HL-60/S4 treated with phorbol 12-myristate 13-acetate at 8.2 ng/mL for 4 days and 3 days (cell line): ENCODE measurements around the gene TMEM60.
"Not testable (repeated sequence)": the region's sequence is repeated elsewhere in the genome, so short reads cannot be mapped to it uniquely, and the experiment has no call there.

Experiments used
- in situ Hi-C: fragments of 300-500 bp; cut with MboI; formaldehyde crosslinking; loops from 2 replicates; pipeline ENCODE4 v1.15.0; 2022; ENCODE audit warnings: low sequenced_read_pairs

The TMEM60 gene, protein sequence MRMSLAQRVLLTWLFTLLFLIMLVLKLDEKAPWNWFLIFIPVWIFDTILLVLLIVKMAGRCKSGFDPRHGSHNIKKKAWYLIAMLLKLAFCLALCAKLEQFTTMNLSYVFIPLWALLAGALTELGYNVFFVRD

DNA sequence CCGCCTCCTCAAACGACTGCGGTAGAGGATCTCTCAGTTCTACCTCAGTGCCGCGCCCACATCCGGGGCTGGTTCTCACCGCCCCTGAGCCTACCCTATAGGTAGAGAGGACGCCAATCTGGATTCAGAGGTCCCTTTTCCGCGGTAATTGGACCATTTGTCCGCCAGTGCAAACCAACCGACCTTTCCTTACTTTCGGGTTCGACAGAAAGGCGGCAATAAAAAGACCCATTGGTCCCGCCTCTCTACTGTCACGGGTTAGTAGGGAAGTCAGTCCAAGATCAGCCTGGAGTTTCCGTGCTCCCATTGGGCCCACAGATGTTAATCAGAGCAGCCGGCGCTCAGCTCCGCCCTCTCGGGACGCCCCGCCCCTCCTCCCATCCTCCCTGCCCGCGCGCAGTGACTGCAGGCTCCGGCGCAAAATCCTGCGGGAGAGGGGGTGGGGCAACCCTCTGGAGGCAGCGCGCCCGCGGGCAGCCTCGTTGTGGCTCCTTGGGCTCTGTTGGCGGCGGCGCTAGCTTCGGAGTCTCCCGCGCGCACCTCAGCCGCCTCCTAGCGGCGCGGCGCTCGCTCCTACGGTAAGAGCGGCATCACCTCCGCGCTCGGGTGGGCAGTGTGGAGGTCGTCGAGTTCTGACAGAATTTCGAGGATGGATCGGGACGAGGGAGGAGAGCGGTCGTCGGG, at the start of gene TMEM60, which contains the start of gene PHTF2:
TMEM60 (minus strand) TSS at position 41 of the 684 bp plus-strand sequence. CDS start 4,061 bp downstream, outside the sequence.
PHTF2 (plus strand) TSS at position 380 of the 684 bp plus-strand sequence.
- in situ Hi-C loops: no loop called here

DNA sequence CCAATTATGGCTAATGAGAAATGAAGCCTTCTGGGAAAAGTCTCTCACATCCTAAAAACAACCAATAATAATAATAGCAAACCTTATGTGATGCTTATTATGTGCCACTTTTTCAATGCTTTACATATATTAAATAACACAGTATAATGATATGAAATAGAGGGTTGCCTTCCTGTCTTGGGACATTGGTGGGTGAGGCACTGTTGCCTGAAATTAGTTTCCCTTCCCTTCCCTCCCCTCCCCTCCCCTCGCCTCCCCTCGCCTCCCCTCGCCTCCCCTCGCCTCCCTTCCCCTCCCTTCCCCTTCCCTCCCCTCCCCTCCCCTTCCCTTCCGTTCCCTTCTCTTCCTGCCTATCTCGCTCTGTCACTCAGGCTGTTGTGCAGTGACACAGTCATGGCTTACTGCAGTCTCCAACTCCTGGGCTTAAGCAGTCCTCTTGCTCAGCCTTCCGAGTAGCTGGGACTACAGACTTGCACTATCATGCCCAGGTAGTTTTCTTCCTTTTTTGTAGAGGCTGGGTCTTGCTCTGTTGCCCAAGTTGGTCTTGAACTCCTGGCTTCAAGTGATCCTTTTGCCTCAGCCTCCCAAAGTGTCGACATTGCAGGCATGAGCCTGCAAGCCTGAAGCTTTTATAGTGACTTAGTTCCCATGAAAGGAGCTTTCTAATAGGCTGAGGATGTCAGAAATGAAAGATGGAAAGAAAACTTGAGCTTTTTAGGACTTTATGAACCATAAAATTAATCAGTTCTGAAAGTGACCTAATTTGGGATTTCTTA, 48.3 kb upstream of the TMEM60 start:
- in situ Hi-C loops: no loop called here

DNA sequence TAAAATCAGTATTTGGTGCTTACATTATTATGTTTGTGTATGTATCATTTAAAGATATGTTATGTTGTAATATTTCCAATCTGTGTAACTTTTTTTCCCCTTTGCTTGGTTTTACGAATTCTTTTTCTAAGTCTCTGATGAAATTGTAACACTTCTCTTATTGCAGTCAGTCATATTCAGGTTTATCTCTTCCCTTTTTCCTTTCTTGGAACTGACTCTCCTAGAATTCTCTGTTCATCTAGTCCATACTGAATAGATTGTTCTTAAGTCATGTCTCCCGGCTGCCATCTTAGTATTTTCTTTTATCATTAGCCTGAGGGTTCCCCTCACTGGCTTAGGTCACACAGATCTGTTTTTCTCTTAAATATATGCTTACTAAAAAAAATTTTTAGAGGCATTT, 45.0 kb upstream of the TMEM60 start:
- in situ Hi-C loops: no loop called here

DNA sequence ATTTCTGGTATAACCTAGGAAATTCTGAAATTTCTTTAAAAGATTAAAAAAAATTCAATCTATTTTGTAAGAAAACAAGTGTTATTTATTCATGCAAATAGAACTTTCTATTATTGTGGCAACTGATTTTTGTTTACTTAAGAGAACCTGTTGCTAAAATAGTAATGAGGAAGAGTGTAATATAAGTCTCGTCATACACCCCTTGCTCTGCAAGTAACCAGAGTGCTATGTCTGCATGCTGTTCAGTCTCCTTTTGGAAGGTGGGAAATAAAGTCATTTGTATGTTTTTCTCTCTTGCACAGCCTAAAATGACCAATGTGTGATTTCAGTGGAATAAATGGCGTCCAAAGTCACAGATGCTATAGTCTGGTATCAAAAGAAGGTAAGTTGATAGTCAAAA, 41.7 kb upstream of the TMEM60 start:
- in situ Hi-C loops: no loop called here

DNA sequence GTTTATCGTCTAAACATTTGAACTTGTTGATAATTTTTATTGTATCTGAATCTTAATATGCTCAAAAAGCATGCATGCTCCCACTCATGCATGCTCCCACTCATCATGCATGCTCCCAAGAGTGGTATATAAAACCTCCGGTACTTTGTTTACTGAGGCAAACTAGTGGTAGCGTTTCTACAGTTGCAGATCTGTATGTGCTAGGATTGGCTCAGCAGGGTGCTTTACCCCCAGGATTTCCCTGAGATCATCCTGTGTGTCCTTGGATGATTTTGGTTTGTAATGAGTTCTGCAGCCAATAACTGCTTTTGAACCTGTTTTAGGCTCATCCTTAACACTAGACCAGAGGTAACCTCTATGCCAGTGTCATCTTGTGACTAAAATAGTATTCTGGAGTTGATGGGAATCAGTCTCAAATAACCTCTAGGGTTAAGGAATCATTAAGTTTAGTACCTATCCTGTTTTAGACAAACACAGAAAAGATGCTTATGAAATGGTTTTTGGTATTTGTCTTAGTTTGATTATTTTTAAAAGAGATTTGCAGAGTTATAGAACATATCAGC, 40.8 kb upstream of the TMEM60 start:
- in situ Hi-C loops: no loop called here

DNA sequence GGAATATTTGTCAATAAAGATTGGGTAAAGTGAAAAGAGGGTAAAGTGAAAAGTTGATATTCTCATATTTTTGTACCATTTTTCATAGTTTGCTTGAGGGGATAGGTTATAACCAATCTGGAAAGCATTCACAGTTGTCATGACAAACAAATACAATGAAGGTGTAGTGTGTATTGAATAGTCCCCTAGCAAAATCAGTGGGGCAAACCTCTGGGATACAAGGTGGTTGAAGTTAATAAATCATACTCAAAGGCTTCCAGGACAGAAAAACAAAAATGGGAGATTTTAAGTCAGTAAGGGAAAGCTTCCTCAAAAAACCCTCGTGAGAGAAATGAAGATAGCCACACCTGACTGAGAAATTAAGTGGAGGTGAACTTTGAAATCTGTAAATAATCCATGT, 39.7 kb upstream of the TMEM60 start:
- in situ Hi-C loops: no loop called here

DNA sequence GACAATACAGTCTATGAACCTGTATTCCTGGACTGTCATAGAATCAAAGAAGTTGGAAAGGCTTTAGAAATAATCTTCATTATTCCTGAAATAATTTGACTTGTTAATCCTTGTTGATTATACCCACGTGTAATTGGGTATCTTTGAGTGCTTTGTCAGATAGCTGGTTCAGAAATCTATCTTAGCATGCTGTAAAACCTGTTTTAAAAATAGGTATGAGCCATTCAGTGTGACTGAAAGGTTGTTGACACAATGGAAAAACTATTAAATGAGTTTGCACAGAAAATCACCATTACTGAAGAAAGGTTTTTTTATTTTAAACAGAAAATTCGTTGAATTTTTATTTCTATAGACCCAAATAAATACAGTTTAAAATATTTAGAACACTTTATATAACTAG, 39.0 kb upstream of the TMEM60 start:
- in situ Hi-C loops: no loop called here

DNA sequence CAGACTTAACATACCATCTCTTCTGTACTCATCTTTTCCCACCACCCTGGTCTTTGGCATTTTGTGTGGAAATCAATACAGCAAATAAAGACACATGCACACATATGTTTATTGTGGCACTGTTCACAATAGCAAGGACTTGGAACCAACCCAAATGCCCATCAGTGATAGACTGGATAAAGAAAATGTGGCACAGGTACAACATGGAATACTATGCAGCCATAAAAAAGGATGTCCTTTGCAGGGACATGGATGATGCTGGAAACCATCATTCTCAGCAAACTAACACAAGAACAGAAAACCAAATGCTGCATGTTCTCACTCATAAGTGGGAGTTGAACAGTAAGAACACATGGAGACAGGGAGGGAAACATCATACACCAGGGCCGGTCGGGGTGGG, 38.2 kb upstream of the TMEM60 start:
- in situ Hi-C loops: not testable (repeated sequence)

DNA sequence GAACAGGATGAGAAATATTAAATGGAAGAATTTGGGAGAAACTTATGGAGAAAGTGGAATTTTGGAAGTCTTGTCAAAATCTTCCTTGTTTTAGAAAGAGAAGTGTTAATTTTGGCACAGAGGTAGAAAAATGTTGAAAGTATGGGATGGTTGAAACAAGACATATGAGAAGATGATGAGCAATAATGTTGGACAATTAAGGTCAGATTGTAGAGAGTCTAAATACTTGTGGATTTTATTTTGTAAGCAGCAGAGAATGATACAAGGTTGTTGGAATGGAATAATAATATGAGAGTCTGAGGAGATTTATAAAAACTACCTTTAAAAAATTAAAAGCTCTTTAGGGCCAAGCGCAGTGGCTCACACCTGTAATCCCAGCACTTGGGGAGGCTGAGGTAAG, 34.9 kb upstream of the TMEM60 start:
- in situ Hi-C loops: no loop called here

DNA sequence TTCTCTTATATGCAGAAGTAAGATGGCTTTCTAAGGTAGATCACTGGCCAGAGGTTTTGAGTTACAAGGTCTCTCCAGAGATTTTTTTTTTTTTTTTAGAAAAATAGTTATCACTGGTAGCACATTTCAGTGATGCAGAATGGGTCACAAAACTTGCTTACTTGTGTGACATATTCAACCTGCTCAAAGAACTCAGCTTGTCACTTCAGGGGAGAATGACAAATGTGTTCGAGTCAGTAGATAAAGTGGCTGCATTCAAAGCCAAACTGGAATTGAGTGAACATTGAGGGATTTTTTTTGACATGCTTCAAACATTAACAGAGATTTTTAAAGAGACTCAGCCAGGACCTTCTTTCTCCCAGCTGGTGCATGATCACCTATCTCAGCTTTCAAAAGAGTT, 33.7 kb upstream of the TMEM60 start:
- in situ Hi-C loops: no loop called here

DNA sequence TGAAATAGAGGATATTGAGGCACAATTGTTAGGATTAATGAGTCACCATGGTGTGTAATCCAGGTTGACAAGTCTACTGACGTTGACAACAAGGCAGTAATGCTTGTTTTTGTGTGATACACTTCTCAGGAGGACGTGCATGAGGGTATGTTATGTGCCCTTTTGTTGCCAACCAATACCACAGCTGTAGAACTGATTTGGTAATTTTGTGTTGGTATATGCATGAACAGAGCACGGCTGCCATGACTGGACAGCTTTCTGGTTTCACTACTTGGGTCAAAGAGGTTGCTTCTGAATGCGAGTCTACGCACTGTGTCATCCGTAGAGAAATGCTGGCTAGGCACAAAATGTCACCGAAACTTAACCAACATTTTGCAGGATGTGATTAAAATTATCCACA, 33.2 kb upstream of the TMEM60 start:
- in situ Hi-C loops: no loop called here

DNA sequence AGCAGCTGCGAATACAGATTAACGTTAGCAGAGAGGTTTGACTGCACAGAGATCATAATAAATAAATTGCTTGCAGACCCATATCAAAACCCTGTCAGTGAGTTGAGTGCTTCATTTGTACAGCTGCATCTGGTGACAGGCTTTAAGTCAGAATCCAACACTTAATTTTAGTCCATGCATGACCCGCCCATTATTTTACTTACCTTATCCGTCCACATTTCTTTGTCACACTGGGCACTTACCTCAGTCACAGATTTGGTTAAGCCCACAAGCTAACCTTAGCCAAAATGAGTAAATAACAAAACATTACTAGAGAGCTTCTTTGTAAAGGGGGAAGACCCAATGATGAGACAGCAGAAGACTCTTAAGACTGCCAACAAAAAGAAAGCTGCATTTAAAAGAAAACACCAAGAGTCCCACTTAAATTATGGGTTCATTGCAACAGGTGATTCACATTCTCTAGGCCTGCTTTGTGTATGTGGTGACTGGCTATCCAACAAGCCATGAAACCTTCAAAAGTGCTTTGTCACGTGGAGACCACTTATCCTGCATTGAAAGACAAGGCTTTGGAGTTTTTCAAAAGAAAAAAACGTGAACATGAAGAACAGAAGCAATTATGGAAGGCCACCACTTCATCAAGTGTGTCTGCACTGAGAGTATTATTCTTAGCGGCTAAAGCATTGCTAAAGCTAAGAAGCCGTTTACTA, 32.6 kb upstream of the TMEM60 start:
- in situ Hi-C loops: no loop called here

DNA sequence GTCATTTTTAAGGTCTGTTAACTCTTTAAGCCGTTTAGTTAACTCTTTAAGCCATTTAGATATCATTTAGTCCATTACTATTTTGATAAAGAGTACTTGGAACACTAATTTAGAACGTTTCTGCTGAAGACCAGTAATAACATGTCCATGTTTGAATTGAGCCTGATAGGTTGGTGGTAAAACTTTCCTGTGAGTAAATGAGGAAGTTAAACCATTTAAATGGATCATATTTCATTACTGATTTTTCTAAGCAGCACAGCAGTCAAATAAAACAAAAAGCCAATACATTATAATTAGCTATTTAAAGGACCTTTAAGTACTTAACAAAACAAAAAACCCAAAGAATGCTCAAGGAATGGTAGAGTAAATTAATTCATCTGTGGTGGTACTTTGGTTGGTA, 29.8 kb upstream of the TMEM60 start:
- in situ Hi-C loops: no loop called here

DNA sequence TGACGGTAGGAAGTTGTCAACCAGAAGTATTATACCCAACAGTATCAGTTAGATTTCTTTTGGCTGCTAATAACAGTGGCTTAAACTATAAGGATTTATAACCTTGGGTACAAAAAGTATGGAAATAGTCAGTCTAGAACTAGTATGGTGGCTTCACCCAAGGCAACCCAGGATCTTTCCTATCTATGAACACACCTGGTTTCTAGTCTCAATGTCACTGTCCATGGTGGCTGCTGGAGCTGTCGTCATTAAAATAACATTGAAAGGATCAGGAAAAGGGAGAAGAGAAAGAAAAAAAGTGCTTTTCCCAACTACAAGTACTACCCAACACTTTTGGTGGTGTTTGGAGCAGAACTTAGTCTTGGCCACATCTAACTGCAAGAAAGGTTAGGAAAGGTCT, 28.1 kb upstream of the TMEM60 start:
- in situ Hi-C loops: no loop called here

DNA sequence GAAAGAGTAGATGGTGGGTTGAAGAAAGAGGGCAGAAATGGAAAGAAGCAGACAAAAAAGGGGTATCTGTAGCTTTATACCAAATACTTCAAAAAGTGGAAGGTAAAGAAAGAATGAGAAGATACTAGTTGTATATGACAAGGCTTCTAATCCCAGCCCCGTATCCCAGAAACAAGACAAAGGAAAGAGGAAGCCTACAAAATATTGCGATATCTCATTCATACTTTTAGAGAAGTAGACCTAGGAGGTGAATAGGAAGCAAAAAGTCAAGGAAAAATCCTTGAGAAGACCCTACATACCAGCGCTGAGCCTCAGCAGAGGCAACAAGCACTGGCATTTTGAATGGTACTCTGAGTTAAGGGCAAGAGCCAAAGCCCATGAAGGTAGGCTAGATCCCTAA, 26.9 kb upstream of the TMEM60 start:
- in situ Hi-C loops: no loop called here

DNA sequence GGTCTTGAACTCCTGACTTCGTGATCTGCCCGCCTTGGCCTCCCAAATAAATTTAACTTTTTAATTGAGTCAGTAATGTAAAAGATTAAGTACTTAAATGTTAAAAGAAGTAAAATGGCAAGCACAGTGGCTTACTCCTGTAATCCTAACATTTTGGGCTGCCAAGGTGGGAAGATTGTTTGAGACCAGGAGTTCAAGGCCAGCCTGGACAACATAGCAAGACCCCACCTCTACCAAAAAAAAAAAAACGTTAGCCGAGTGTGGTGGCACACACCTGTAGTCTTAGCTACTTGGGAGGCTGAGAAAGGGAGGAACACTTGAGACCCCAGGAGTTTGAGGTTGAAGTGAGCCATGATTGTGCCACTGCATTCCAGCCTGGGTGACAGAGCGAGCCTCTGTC, 26.4 kb upstream of the TMEM60 start:
- in situ Hi-C loops: no loop called here

DNA sequence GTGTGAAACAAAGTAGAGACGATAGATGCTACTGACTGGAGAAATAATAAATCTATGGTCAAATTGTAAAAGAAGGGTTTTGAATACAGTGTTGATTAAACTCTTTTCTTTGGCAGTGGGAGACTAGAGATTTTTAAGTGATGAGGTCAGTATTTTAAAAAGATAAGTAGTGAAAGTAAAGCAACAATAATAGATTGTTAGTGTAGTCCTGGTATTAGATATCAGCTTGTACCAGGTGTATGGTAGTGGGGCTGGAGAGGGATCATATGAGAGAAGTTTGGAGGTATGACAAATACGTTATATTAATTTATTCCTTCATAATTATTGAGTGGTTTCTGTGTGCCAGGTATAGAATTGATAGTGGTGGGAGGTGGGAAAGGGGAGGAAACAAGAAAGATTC, 25.6 kb upstream of the TMEM60 start:
- in situ Hi-C loops: no loop called here

DNA sequence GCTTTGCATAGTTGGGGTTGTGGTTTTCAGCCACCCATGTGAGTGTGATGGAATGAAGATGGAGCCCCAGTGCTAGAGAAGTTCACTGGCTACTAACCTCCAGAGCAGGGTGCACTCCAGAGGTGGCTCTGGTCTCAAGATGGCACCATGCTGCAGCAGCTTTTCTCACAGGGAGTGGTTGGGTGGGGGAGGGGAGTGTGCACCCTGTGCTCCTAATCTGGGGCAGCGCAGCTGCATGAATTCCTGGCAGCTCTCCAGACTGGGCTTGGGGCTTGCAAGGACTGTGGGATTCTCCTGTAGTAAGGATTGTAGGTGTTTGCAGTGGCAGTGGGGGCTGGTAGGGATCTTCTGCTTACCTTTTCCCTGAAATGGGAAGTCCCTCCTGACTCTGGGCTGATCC, 24.0 kb upstream of the TMEM60 start:
- in situ Hi-C loops: no loop called here

DNA sequence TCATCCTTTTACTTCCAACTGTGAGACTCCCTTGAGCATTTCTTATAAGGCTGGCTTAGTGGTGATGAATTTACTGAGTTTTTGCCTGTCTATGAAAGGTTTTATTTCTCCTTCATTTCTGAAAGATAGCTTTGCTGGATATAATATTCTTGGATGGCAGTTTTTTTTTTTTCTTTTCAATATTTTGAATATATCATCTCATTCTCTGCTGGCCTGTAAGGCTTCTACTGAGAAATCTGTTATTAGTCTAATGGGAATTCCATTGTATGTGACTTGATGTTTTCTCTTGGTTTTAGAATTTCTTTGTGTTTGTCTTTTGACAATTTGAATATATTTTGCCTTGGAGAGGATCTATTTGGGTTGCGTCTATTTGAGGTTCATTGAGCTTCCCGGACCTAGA, 22.7 kb upstream of the TMEM60 start:
- in situ Hi-C loops: no loop called here

DNA sequence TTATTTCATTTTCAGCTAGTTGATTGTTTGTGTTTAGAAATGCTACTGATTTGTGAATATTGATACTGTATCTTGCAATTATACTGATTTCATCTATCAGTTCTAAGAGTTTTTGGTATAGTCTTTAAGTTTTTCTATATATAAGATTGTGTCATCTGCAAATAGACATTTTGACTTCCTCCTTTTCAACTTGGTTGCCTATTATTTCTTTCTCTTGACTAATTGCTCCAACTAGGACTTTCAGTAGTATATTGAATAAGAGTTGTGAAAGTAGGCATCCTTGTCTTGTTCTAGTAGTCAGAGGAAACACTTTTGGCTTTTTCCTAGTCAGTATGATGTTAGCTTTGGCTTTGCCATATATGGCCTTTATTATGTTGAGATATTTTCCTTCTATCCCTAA, 20.8 kb upstream of the TMEM60 start:
- in situ Hi-C loops: no loop called here

DNA sequence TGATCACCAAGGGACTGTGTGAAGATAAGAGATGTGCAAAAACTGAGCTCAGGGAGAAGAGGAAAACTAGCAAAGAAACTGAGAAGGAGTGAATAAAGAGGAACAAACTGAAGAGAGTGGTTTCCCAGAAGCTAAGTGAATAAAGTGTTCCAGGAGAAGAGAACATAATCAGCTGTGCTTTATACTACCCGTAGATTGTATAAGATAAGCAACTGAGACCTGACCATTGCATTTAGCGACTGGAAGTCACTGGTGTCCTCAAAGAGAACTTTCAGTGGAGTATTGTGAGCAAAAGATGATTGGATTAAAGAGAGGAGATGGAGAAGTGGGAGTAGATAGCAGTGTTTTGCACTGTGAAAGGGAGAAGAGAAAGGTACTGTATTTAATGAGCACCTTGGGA, 14.9 kb upstream of the TMEM60 start:
- in situ Hi-C loops: no loop called here
